NCI-H2227 (cell line): Measurements from ENCODE around the gene NDST3.
"Not testable (repeated sequence)": the region's sequence is repeated elsewhere in the genome, so short reads cannot be mapped to it uniquely, and the experiment has no call there.

Source experiments
- DNase-seq: peaks from one replicate; lab custom pipeline; 2025; ENCODE audit not compliant: unreplicated experiment; lab: John Stamatoyannopoulos, UW

The NDST3 gene

DNA sequence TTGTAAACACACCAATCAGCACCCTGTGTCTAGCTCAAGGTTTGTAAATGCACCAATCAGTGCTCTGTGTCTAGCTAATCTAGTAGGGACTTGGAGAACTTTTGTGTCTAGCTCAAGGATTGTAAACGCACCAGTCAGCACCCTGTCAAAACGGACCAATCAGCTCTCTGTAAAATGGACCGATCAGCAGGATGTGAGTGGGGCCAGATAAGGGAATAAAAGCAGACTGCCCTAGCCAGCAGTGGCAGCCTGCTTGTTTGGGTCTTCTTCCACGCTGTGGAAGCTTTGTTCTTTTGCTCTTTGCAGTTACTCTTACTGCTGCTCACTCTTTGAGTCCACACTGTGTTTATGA, 231.8 kb downstream of the NDST3 start:
- DNase-seq, result not testable (repeated sequence)

GRCh38 chr4:118268780-118269179, 234.5 kb downstream of the NDST3 start:
- no peak for DNase-seq

GRCh38 chr4:118270492-118270891, 236.2 kb downstream of the NDST3 start:
- DNase-seq, result peak; percentile 61

- DNase-seq, result no peak
Measured at GRCh38 chr4:118271788-118272187, 237.5 kb downstream of the NDST3 start.

- DNase-seq, result no peak
Measured at GRCh38 chr4:118273642-118274041, 239.4 kb downstream of the NDST3 start.

- no peak for DNase-seq
Measured at GRCh38 chr4:118276580-118276979, 242.3 kb downstream of the NDST3 start.

DNA sequence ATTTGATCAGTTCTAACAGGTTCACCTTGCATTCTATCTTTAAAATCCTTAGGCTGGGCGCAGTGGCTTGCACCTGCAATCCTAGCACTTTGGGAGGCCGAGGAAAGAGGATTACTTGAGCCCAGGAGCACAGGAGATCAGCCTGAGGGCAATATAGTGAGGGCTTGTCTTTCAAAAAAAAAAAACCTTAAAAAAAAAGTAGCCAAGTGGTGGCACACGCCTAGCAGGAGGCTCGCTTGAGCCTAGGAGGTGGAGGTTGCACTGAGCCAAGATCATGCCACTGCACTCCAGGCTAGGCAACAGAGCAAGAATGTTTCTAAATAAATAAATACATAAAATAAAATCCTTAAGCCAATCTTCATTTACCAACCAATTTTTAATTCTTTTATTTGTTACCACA, 243.0 kb downstream of the NDST3 start:
- DNase-seq, result no peak

GRCh38 chr4:118278473-118279274, 244.4 kb downstream of the NDST3 start:
- DNase-seq, result peak; percentile 94

- DNase-seq, result no peak
Measured at GRCh38 chr4:118279328-118279727, 245.0 kb downstream of the NDST3 start.

DNA sequence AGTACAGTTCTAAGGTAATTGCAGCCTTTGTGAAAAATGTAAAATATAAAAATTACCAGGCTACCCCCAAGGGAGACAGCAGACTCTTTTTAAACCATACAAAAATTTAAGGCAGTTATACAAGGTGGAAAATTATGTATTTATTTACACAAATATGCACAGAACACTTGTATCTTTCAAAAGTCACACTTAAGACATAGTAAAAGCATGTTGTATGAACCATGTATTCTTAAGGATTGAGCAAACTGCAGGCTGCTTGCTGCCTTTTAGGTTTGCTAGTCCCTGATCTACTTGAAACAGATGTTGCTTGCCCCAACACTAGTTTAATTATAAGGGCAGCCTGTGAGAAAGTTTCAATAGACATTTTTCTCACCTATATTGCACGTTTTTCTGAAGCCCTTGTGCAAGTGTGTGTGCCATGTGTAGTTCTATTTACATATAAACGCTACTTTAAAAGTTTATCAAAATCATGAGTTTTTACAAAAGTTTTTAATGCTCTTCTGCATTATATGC, 245.7 kb downstream of the NDST3 start:
- DNase-seq, result no peak

DNA sequence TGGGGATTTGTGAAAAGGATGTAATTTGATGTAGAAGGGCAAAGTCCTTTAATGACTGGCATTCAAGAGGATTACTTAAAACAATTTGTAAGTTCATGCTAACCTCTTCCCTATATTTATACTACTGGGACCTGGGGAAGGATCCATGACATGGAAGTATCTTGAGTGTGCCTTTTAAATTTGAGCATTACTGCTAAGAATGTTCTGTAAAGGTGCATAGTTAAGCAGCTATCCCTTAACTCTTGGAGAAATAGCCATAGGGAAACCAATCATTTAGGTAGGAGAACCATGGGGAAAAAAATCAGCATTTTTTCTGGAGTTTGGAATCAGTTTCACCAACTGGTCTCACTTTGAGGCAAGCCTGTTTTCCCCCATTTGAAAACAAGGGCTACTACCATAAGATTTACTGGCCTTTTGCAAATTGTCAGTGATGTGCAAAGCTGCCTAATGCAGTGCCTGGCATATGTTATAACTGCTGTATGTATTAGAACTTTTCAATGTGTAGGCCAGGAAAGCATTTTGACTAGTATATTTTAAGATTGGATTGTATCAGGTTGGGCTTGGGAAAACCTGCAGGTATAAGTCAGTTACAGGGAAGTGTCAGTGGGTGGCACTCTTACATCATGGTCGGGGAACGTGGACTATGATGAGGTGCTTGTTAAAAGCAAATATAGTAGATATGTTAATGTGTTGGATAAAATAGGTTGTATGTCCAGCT, 246.4 kb downstream of the NDST3 start:
- peak; percentile 44 for DNase-seq

GRCh38 chr4:118281611-118282442, 247.5 kb downstream of the NDST3 start:
- no peak for DNase-seq

- DNase-seq, result no peak
Measured at GRCh38 chr4:118282692-118283091, 248.4 kb downstream of the NDST3 start.

DNA sequence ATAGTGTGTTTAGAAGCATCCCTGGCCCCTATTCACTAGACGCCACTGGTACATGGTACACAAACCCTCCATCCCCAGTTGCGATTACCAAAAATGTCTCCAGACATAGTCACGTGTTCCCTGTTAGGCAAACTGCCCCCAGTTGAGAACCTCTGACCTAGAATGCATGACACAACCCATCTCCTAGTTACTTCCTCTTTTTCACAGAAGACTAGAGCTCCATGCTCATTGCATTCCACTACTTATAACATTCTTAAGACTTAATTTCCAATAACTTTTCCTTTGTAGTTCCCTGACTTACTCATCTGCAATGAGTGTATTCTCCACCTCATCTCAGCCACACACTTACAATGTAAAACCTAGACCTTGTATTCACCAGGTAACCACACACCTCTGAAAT, 249.9 kb downstream of the NDST3 start:
- DNase-seq, result no peak

- no peak for DNase-seq
Measured at GRCh38 chr4:118285931-118286330, 251.6 kb downstream of the NDST3 start.

- no peak for DNase-seq
Measured at GRCh38 chr4:118286685-118287084, 252.4 kb downstream of the NDST3 start.

DNA sequence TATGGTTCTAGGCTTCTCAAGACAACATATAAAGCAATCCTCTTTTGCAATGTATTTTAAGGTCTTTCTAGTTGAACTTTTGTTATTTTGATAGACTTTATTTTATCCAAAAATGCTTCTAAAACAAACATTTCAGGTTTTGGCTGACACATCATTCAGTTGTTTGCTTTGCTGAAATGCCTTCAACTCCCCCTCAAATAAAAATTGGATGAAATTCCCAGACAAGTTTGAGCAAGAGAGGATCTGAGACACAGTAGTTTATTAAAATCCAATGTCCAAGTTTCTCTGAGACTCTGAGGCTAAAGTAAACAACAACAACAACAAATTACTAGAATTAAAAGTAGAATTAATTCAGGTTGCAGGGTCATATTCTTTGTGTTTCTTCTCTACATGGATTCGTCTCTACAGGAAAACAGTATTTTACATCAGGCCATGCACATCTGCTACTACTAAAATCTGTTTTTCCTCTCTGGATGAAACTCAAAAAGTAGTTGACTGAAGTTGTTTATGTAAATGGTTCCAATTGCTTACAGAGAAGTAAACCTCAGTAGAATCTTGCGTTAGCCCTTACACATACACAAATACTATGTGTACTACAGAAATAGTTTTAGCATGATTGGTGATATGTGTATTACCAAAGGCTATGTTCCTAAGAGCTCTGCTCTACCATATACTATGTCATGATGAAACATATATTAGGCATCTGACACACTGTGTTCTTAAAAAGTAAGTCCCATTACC, 253.6 kb downstream of the NDST3 start:
- no peak for DNase-seq

DNA sequence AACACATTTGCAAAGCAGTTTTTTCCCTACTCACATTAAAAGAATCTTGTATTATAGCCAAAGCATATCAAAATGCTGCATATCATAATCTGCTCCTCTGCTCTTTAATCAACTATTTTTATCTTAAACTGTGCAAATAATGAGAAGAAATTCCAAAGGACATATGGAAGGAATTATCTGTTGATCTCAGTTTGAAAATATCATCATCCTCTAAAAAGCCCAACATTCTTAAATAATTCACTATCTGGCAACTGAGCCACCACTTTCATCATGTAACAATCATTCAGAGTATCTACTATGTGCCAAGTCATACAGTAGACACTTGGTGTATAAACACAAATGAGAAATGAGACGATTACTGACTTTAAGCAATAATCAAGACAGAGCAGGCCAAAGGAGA, 255.5 kb downstream of the NDST3 start:
- no peak for DNase-seq

GRCh38 chr4:118290951-118291350, 256.7 kb downstream of the NDST3 start:
- DNase-seq, result no peak

GRCh38 chr4:118296729-118297128, 262.4 kb downstream of the NDST3 start:
- no peak for DNase-seq

GRCh38 chr4:118299619-118300018, 265.3 kb downstream of the NDST3 start:
- DNase-seq, result not testable (repeated sequence)
